ENCODE results near the gene STRC.
"Not testable (repeated sequence)": the region's sequence is repeated elsewhere in the genome, so short reads cannot be mapped to it uniquely, and the experiment has no call there.

The STRC gene

DNA sequence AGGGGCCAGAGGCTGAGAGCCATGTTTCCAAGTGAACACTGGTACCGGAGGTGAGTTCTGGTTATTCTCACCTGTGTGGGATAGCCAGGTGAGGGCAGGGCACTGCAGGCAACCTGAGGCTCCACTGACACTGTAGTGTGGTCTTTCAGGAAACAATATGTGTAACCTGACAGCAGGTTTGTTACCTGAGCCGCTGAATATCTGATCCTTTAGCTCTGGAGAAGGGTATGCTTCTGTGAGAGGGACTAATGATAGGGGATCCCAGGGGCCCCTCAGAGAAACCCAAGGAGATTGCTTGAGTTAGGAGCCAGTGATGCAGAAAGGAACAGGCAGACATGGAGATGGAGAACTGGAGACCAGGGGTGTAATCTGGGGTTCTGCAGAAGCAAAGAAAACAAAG is at the start of gene STRC:
TSS of gene STRC (minus strand) at position 101 of the 400 bp plus-strand sequence. CDS start at position 23, 78 bp downstream.
- not testable (repeated sequence) for DNase-seq (ENCODE audit: low read depth)

DNA sequence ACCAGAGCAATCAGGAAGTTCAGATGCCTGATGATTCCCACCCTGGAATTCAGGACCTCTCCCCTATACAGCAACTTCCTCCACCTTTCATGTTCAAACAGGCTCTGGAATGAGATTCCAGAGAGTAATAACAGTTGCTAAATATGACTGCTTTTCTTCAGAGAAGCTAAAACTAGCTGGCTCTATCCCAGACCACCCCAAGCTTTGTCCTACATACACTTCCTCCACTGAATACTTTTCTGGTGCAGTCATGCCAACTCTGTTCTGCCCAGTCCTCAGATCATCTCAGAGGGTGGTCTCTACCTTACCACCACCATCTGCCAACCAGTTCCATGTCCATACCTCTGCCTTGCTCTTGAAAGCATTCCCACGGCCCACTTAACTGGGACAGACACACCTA is 47.6 kb upstream of the STRC start:
- not testable (repeated sequence) for DNase-seq (ENCODE audit: low read depth)

DNA sequence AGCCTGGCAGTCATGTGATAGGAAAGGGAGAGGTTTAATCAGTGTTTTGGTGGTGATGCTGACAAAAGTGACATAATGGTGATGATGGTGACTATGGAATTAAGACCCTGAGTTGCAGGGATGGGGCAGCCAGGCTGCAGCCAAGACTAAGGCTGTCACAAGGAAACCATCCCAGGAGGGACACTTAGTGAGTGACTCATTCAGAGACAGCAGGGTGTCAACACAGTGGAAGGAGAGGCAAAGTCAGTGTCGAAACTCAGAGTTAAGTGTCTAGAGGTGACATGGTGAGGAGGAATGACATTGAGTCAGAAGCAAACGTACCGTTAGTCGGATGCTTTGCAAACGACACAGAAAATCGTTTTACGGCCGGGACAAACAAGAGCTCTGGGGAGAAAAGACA is 44.7 kb upstream of the STRC start:
- DNase-seq (ENCODE audit: low read depth): not testable (repeated sequence)

DNA sequence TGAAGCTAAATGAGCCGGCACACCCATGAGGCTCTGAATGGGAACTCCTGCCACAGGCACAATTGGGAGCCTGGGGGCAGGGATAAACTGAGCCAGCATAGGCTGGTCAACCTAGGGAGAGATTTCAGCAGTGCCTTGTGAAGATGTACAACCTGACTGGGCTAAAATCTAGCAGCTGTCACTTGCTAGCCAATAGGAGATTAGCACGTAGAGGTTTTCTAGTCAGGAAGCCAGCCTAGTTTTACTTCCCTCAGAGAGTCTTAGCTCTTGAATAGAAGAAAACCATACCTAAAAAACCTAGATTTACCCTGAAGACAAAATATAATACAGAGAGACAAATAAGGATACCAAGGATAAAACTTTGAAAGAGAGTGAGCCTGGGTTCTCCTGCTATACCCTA is 43.7 kb upstream of the STRC start:
- not testable (repeated sequence) for DNase-seq (ENCODE audit: low read depth)

DNA sequence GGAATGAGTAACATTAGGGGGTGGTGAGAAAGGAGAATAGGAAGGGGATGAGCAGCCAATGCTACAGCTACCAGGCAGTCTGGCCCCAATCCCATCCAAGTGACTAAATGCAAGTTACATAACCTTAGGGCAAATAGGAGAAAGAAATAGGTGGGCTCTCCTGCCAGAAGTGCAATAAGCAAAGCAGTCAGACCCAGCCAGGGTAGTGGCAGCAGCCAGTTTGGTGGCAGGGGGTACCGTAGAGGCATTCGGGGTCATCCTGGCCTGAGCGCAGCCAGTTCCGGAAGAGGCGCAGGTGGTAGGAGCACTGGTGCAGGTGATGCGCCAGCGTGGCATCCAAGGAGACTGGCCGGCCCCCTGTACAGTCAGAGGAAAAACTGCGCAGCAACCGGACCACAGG is 41.1 kb upstream of the STRC start:
- DNase-seq (ENCODE audit: low read depth): not testable (repeated sequence)

DNA sequence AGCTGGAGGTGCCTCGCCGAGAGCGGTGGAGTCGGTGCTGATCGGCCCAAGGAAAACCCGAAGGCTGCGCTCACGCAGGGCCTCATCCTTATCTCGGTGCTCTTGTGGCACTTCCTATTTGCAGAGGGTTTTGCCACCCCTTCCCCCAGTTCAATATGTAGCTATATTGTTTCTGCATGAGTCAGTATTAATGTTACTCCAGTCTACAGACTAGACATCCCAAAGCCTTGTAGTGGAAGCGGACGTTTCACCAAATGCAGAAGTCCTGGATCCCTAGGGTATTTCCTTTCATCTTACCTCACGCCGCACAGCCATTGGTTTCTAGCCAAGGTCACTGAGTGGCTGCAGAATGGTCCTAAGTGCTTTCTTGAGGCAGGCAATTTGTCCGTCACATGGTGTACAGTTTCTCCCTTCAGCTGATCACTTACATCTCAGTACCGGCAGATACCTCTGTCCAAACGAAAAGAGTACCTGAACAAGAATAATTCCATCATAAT is 30.9 kb upstream of the STRC start:
- not testable (repeated sequence) for DNase-seq (ENCODE audit: low read depth)

DNA sequence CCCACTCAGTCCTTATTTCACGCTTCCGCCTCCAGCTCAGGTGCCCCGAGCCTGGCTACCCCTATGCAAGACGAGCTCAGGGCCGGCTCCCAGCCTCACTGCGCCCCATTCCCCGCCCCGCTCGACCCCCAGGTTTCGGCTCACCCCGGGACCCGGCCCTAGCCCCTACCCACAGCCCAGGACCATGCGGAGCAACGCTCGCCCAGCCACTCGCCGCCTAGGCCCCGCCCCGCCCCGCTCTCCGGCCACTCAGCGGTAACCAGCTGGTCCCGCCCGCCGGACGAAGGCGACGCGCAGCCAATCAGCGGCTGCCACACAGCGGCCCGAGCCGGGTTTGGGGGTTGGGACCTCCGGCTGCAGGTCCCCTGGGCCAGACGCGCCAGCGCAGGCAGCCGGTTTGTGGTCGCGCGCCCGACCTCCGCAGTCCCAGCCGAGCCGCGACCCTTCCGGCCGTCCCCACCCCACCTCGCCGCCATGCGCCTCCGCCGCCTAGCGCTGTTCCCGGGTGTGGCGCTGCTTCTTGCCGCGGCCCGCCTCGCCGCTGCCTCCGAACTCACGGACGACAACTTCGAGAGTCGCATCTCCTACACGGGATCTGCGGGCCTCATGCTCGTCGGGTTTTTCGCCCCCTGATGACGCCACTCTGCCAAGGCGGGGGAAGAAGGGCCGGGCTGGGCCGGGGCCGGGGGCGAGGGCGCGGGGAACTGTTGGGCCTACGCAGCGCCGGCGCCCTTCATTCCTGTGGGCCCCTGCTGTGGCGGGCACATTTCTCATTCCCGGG is 30.2 kb upstream of the STRC start, which contains the start of gene CATSPER2:
TSS of gene CATSPER2 (minus strand) at position 196 of the 781 bp plus-strand sequence. CDS start 783 bp downstream, outside the sequence.
- no peak for DNase-seq (ENCODE audit: low read depth)

DNA sequence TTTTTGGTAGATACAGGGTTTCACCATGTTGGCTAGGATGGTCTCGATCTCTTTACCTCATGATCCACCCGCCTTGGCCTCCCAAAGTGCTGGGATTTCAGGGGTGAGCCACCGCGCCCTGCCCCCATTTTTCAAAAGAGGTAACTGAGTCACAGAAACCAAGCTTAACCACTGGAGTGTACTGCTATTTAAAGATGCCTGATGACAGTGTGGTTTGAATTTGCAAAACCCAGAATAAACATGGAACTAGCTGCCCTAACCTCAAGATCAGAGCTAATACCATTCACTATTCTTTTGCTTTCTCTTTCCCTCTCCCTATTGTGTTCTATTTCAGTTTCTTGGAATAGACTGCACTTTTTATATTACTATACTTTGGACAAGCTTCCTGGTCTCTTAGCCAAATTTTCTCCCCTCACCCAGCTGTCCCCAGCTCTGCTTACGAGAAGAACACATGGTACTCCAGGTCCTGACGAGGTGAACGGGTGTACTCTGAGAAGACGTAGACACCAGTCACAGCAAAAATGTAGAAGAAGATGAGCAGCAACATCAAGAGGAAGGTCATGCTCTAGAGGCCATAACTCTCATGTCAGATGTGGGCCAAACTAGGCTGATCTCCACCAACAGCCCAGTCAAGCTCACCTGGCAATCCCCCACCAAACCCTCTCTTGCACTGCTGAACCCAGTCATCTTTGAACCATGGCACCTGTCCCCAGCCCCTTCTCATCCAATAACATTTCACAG is 20.0 kb upstream of the STRC start:
- not testable (repeated sequence) for DNase-seq (ENCODE audit: low read depth)

DNA sequence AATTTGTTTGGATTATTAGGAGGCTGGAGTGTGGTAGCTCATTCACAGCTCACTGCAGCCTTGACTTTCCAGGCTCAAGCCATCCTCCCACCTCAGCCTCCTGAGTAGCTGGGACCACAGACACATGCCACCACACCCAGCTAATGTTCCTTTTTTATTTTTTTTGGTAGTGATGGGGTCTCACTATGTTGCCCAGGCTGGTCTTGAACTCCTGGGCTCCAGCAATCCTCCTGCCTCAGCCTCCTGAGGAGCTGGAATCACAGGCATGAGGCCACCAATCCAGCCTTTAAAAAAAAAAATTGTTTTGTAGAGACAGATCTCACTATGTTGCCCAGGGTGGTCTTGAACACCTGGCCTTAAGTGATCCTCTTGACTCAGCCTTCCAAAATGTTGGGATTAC is 8.3 kb upstream of the STRC start:
- DNase-seq (ENCODE audit: low read depth): not testable (repeated sequence)

DNA sequence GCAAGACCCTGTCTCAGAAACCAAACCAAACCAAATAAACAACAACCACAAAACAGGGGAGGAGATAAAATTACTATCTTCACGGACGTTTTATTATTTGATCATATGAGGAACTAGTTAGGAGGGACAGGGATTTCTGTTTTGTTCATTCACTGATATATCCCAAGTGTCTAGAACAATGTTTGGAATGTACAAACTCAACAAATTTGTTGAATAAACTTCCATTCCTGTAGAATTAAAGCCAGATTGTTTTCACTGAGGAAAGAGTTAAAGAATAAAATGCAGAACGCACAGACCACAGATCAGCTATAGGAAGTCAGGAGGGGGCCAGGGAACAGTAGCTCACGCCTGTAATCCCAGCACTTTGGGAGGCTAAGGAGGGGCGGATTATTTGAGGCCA is 6.5 kb upstream of the STRC start:
- DNase-seq (ENCODE audit: low read depth): peak; percentile 31

DNA sequence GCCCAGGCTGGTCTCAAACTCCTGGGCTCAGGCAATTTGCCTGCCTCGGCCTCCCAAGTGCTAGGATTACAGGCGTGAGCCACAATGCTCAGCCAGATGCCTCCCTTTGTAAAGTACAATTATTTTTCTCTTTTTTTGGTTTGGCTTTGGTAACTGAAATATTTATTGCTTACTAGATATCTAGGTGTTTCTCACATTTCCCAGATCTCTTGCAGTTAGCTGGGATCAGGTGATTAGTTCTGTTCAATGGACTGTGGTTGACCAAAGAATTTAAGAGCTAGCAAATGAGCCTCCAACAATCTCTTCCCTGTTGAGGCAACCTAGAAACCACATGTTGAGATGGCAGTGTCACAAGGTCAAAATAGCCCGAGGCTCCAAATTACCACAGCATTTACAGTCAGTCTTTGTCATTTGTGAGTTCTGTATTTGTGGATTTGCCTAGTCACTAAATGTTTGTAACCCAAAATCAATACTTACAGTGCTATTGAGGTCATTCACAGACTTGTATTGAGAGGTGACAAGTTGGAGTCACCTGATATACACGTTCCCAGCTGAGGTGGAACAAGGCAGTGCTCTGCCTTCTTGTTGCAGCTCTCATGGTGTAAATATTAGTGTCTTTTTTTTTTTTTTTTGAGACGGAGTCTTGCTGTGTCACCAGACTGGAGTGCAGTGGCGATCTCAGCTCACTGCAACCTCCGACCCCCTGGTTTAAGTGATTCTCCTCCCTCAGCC is 3.6 kb upstream of the STRC start:
- DNase-seq (ENCODE audit: low read depth): peak; percentile 6

DNA sequence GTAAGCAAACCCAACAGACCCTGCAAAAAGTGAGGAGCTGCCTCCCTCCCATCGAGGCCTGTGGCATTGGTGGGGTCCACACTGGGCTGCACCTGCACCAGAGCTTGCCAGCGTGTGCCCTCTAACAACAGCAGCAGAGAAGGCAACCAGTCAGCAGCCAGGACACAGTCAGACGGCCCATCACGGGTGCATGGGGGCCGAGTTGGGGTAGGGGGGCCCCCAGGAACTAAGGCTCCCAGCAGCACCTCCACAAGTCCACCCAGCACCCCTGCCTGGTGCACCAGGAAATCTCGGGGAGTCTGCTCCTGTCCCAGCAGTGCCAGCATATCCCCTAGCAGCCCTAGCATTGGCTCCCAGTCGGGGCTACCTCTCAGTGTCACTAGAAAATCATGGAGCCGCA is 850 bp downstream of the STRC start:
- DNase-seq (ENCODE audit: low read depth): not testable (repeated sequence)

DNA sequence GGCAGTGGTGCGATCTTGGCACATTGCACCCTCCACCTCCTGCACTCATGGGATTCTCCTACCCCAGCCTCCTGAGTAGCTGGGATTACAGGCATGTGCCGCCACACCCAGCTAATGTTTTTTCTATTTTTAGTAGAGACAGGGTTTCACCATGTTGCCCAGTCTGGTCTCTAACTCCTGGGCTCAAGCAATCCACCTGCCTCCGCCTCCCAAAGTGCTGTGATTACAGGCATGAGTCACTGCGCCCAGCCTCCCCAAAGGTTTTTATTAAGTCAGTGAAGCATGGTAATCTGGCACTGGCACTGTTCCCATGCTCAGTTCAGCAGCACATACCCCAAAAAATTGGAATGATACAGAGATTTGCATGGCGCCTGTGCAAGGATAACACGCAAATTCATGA is 16.4 kb downstream of the STRC start:
- DNase-seq (ENCODE audit: low read depth): peak; percentile 3

DNA sequence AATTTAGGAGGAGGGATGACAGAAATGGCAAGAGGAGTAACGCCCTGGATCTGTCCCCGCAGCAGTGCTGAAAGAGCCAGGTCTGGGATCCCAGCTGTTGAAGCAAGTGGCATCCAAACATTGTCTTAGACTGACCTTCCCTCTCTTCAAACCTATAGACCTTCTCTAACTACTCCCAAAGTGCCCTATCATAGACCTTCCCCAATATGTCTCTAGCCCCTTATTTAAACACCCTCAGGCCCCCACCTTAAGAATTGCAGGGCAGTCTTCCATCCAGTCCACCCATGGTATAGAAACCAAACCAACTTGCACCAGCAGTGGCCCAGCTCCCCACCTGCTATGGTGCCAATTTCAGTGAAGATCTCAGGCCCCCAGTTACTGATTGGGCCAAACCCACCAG is 18.4 kb downstream of the STRC start:
- DNase-seq (ENCODE audit: low read depth): not testable (repeated sequence)

DNA sequence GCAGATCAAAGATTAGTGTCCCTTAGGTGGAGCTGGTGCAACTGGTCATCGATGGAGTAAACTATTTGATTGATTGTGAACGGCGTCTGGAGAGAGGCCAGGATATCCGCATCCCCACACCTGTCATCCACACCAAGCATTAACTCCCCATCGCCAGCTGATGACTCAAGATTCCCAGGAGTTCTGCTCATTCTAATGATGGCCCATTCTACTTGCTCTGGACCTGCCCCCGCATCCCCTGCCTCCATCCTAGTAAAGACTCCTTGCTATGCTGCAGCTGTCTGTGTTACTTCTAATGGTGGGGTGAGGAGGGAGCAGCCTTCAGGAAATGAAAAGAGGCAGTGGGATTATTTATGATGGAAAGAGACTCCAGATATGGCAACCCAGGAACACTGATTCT is 19.5 kb downstream of the STRC start:
- not testable (repeated sequence) for DNase-seq (ENCODE audit: low read depth)

DNA sequence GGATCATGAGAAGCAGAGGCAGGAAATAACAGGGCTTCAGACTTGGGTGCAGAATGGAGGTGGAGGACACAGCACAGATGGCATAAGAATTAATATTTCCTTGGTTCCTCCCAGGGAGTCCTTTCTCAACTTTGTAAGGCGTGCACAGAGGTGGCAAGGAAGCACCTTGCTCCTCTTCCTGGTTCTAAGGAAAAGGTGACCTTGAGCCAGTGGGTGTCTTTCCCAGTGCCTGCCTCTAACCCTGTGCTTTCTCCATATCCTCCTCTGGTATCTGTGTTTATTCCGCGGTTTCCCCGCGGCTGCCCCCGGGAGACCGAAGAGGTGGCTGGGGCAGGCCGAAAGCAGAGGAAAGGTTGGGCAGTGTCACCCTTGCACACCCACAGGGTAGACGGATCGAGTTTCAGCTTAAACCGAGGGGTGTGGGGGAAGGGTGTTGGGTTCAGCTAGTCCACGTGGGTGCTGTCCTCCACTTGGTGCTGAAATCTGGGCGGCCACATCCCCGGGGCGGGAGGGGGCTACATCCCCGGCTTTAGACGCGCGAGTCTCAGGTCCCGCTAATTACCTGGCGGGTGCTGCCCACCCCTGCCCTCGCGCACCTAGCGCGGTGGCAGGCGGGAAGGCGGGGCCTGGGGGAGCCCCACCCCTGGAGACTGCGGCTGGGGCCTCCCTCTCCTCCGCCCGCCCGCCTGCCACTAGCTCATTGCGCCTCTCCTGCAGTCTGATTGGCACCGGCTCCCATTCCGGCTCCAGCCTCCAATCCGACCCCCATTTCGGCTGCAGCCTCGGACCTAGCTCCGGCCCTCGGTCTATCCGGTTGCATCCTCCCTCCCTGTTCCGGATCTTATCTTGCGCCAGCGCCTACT is 25.0 kb downstream of the STRC start, which contains the start of gene CKMT1B:
TSS of gene CKMT1B (plus strand) at position 700 of the 863 bp plus-strand sequence. CDS start 192 bp downstream, outside the sequence.
- not testable (repeated sequence) for DNase-seq (ENCODE audit: low read depth)

DNA sequence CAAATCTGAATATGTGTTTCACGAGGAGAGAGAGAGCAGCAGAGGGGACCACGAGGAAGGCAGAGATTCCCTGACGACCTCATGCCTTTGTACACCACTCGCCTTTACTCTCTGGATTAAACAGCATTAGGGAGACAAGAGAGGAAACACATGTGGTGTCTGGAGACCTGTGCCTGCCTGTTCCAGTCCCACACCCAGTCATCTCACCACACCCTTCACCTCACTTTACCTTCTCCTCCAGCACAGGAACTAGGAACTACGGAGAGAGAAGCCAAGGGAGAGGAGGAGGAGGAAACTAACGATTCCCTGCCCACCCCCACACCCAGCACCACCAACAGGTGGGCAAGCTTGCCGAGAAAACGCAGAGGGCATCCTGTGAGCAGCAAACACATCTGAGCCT is 25.8 kb downstream of the STRC start:
- not testable (repeated sequence) for DNase-seq (ENCODE audit: low read depth)

DNA sequence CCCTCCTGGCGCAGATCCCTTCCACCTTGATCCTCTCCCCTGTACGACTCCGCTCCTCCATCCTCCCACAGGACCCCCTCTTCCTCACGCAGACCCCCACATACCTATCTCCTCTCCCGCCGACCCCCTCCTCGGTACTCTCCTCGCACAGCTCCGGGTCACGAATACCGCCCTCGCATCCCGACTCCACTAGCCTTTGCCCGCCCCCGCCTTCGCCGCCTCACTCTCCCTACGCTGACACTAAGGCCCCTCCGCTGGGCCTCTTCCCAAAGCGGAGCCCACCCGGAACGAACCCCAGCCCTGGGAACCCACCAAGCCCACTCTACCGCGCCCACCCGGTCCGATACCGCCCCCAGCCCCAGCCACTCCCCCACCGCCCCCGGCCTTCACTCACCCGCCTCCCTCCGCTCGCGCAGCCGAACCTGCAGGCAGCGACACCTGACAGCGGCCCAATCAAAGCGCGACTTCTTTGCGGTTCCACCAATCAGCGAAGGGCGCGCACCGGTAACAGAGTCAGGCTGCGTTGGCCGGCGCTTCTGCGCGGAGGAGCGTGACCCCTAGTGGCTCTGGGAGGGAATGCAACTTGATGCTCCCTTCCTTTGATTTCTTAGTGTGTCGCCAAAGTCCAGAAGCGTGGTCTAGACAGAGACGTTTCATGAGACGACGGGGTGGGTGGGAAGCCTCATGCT is 28.7 kb downstream of the STRC start, which contains the start of gene PPIP5K1:
TSS of gene PPIP5K1 (minus strand) at position 431 of the 689 bp plus-strand sequence. CDS start 5,704 bp downstream, outside the sequence.
- not testable (repeated sequence) for DNase-seq (ENCODE audit: low read depth)

DNA sequence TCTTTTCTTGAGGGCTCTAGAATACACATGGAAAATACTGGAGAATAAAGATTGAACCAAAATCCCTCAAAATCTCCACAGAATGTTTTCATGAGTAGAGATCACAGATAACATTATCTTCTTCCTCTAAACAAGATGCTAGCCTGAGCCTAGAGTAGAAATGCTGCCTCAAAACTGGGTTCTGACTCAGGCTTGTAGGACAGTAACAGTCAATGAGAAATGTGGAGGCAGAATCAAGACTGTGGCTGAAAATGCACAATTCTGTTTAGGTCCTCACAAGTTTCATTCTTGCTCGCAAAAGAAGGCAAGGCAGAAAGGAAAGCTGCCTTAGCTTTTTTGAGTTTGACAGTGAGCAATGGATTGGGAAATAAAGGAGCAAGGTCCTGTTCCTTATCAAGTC is 44.0 kb downstream of the STRC start:
- not testable (repeated sequence) for DNase-seq (ENCODE audit: low read depth)

DNA sequence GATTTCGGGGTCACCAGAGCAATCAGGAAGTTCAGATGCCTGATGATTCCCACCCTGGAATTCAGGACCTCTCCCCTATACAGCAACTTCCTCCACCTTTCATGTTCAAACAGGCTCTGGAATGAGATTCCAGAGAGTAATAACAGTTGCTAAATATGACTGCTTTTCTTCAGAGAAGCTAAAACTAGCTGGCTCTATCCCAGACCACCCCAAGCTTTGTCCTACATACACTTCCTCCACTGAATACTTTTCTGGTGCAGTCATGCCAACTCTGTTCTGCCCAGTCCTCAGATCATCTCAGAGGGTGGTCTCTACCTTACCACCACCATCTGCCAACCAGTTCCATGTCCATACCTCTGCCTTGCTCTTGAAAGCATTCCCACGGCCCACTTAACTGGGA is 52.0 kb downstream of the STRC start:
- not testable (repeated sequence) for DNase-seq (ENCODE audit: low read depth)

Measured in EH (cell line).